Activated T-cell treated with anti-CD3 and anti-CD28 coated beads, Interleukin-2, amount 50 U/mL, for 1 hour (primary cell): ENCODE measurements around the gene XPO1.
"Not testable (repeated sequence)": the region's sequence is repeated elsewhere in the genome, so short reads cannot be mapped to it uniquely, and the experiment has no call there.

Source experiments
- DNase-seq: peaks from one replicate; pipeline ENCODE4 v3.0.0-alpha.2; 2020

The XPO1 gene

DNA sequence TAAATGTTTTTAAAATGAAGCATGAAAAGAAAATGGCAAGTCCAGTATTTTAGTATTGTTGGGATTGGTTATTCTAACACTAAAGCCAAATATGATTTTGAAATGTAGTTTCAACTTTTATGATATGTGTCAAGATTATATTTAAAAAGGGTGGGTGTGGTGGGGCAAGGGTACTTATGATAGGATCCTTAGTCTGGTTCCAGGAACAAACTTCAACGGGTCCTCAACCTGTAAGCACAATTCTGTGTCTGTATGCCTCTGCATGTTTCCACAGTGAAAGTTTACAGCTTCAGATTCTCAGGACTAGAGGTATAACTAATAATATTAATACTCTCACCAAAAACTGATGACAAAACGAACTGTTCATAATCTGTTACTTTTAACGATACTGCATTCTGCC, 73.1 kb downstream of the XPO1 start:
- DNase-seq = no peak

DNA sequence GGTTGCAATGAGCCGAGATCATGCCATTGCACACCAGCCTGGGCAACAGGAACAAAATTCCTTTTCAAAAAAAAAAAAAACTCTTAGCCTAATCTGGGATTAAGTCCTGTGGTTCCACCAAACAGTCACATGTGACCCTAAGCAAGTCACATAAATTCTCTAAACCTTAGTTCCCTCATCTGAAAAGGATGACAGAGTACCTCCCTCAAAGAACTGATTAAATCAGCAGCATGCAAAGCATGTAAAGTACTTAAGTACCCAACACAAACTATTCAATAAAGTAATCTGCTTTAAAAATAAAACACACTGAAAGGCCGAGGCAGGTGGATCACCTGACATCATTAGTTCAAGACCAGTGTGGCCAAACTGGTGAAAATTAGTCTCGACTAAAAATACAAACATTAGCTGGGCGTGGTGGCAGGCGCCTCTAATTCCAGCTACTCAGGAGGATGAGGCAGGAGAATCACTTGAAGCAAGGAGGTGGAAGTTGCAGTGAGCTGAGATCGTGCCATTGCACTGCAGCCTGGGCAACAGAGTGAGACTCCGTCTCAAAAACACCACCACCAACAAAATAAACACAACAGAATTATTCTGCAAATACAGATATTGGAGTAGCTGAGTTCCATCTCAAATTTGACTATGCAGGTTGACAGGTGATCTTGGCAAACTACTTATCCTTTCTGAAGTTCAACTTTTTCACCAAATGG, 74.2 kb downstream of the XPO1 start:
- no peak for DNase-seq

DNA sequence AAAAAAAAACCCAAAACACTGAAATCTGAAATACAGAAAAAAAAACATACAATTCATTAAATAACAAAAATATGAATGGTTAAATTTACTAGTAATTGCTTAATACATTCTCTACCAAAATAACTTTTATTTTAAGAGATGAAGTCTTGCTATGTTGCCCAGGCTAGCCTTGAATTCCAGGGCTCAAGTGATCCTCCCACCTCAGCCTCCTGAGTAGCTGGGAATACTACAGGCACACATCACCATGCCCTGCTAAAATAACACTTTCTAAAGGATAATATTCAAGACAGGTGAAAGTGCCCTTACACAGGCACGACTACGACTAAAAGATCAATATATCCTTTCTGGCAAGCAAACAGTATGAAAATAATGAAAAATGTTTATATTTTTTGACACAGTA, 76.8 kb downstream of the XPO1 start:
- no peak for DNase-seq

DNA sequence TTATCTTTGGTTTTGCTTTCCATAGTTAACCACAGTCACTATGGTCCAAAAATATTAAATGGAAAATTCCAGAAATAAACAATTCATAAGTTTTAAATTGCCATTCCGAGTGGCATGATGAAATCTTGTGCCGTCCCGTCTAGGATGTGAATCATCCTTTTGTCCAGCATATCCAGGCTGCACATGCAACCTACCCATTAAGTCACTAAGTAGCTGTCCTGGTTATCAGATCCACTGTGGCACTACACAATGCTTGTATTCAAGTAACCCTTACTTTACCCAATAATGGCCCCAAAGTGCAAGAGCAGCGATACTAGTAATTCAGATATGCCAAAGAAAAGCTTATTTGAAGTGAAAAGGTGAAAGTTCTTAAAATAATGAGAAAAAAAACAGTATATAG, 78.0 kb downstream of the XPO1 start:
- DNase-seq = no peak

DNA sequence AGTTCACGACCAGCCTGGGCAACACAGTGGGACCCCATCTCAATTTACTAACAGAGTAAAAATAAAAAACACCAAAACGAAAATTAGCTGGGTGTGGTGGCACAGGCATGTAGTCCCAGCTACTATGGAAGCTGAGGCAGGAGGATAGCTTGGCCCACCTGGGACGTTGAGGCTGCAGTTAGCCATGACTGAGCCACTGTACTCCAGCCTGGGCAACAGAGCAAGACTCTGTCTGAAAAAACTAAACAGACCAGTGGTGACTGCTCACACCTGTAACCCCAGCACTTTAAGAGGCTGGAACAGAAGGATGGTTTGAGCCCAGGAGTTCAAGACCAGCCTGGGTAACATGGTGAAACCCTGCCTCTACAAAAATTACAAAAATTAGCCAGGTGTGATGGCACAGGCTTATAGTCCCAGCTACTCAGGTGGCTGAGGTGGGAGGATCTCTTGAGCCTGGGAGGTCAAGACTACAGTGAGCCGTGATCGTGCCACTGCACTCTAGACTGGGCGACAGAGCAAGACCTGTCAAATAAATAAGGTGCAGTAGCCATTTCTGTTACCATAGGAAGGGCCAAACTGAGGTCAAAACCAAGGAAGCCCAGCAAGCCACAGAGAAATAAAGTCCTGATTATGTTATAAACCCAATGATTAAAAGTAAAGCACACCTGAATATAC, 81.3 kb downstream of the XPO1 start:
- DNase-seq = no peak

GRCh38 chr2:61456070-61456745, 81.9 kb downstream of the XPO1 start:
- DNase-seq = no peak

DNA sequence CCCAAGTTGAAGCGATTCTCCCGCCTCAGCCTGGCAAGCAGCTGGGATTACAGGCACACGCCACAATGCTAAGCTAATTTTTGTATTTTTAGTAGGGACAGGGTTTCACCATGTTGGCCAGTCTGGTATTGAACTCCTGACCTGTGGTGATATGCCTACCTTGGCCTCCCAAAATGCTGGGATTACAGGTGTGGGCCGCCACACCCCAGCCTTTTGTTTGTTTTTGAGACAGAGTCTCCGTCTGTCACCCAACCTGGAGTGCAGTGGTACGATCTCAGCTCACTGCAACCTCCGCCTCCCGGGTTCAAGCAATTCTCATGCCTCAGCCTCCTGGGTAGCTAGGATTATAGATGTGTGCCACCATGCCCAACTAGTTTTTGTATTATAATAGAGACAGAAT, 83.2 kb downstream of the XPO1 start:
- not testable (repeated sequence) for DNase-seq

GRCh38 chr2:61454383-61454782, 83.8 kb downstream of the XPO1 start:
- no peak for DNase-seq

- no peak for DNase-seq
Measured at GRCh38 chr2:61452392-61452791, 85.8 kb downstream of the XPO1 start.

DNA sequence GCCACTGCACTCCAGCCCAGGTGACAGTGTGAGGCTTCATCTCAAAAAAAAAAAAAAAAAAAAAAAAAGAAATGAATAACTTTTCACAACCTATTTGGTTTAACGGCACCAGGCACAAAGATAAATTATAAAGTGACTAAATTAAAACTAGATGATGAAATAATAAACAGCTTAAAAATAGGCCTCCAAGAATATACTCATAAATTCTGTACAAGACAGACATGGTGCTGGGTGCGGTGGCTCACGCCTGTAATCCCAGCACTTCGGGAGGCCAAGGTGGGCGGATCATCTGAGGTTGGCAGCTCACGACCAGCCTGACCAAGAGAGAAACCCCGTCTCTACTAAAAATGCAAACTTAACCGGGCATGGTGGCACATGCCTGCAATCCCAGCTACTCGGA, 87.0 kb downstream of the XPO1 start:
- DNase-seq = no peak

DNA sequence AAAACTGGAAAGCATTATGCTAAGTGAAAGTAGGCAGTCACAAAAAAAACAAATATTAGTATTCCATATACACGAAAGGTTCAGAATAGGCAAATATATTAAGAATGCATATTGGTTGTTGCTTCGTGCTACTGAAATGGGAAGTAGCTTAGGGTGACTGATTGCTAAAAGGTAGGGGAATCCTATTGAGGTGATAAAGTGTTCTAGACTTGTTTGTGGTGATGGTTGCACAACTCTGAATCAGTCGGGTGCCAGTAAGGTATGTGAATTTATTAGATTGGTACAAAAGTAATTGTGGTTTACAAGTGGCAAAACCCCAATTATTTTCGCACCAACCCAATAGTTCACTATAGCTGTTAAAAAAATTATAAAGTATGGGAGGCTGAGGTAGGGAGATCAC, 88.0 kb downstream of the XPO1 start:
- DNase-seq = no peak

DNA sequence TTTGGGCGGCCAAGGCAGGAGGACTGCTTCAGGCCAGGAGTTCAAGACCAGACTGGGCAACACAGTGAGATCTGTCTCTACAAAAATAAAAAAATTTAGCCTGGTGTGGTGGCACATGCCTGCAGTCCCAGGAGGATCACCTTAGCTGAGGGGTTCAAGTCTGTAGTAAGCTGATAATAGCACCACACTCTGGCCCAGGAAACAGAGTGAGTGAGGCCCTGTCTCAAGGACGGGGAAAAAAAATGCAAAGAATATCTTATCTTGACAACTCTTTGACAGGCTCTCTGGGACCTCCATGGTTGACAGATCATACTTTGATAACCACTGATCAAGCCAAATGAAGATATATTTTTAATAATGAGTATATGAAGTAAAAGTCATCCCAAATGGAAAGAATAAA, 89.9 kb downstream of the XPO1 start:
- DNase-seq = no peak

GRCh38 chr2:61446971-61447370, 91.2 kb downstream of the XPO1 start:
- not testable (repeated sequence) for DNase-seq

GRCh38 chr2:61443342-61444041, 94.7 kb downstream of the XPO1 start:
- no peak for DNase-seq

- DNase-seq = no peak
Measured at GRCh38 chr2:61439241-61440002, 98.7 kb downstream of the XPO1 start.

DNA sequence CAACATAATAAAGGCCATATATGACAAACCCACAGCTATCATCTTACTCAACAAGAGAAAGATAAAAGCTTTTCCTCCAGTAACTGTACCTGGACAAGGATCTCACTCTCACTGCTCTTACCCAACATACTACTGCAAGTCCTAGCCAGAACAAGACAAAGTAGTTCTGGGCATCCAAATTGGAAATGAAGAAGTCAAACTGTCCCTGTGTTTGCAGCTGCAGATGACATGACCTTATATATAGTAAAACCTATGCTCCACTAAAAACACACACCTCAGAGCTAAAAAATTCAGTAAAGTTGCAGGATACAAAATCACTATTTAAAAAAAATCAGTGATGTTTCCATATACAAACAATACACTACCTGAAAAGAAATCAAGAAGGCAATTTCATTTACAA, 99.5 kb downstream of the XPO1 start:
- no peak for DNase-seq

DNA sequence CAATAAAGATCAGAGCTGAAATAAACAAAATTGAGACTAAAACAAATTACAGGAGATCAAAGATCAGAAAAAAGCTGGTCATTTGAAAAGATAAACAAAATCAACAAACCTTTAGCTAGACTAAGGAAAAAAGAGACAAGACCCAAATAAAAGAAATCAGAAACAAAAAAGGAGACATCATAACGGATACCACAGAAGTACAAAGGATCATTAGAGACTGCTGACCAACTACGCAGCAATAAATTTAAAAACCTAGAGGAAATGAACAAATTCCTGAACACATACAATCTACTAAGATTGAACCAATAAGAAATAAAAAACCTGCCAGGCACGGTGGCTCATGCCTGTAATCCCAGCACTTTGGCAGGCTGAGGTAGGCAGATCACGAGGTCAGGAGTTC, 101.0 kb downstream of the XPO1 start:
- DNase-seq = no peak

DNA sequence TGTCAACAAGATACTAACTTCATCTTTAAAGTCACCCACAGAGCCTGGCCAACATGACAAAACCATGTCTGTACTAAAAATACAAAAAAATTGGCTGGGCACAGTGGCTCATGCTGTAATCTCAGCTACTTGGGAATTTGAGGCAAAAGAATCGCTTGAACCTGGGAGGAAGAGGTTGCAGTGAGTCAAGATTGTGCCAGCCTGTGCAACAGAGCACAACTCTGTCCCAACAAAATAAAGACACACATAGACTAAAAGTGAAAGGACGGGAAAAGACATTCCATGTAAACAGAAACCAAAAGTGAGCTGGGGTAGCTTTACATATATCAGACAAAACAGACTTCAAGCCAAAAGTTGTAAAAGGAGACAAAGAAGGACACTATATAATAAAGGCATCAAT, 102.1 kb downstream of the XPO1 start:
- no peak for DNase-seq

DNA sequence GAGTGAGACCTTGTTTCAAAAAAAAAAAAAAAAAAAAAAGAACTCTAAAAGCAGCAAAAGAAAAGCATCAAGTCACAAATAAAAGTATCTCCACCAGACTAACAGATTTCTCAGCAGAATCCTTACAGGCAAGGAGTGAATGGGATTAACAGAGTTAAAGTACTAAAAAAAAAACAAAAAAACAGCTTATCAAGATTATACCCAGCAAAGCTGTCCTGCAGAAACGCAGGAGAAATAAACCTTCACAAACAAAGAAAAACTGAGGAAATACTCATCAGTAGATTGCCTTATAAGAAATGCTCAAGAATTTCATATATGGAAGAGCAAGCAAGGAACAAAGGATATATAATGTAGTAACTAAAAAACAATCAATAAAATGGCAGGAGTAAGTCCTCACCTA, 102.9 kb downstream of the XPO1 start:
- no peak for DNase-seq

DNA sequence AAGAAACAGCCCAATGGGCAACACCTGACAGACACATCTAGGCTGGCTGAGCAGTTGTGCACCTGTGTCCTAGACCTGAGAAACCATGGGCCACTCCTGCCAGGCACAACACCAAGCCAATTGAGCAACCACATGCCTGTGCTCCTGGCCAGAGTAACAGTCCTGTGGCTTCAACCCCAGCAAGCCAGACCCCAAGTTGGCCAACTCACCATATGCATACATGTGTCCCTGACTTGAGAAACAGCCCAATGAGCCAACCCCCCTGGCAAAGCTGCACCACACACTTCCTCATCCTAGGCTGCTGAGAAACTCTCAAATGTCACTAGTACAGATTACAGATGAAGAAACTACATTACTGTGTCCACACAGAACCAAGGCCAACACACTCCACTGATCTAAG, 103.8 kb downstream of the XPO1 start:
- no peak for DNase-seq

GRCh38 chr2:61433606-61434005, 104.5 kb downstream of the XPO1 start:
- no peak for DNase-seq

DNA sequence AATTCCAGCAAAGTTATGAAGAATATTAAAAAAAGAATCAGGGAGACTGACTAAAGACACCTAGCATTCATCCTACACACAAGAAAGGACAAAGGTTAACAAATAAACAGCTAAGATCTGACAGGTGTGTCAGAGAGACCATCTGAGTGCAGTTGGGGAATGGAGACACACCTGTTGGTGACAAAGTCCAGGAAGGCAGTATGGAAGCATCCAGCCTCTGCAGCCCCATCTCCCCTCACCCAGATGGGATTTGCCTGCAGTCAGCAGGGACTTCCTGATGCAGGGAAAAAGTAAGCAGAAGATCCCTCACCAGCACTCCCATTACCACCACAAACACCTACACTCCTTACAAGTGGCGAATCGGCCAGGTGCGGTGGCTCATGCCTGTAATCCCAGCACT, 105.2 kb downstream of the XPO1 start:
- no peak for DNase-seq

DNA sequence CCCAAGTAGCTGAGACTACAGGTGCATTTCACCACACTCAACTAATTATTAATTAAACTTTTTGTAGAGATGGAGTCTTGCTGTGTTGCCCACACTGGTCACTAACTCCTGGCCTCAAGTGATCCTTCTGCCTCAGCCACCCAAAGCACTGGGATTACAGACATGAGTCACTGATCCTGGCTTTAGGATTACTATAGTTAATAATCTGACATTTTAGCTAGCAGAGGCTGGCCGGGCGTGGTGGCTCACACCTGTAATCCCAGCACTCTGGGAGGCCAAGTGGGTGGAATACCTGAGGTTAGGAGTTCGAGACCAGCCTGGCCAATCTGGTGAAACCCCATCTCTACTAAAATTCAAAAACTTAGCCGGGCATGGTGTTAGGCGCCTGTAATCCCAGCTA, 106.8 kb downstream of the XPO1 start:
- DNase-seq = no peak
